Glomerular endothelial cell (primary cell): ENCODE data around the gene NIFK. TPM values are rescaled to one million over a fixed set of nuclear protein-coding genes. Genes with fewer than 3 reads are reported as not detected.
"Not testable (repeated sequence)": the region's sequence is repeated elsewhere in the genome, so short reads cannot be mapped to it uniquely, and the experiment has no call there.

Experiments
- DNase-seq: peaks from one replicate; pipeline ENCODE4 v3.0.0-alpha.2; 2011; ENCODE audit warnings: low read depth, low spot score; ENCODE audit errors: extremely low read depth
- total RNA-seq: library from RNA; depleted of rRNA; stranded (reverse); fragments of >200 nt; gene quantifications from 2 replicates; pipeline ENCODE4 v1.2.3, GENCODE V29; 2015

Gene NIFK
- total RNA-seq, 1 donor from 2014 or later: 48.8 TPM

GRCh38 chr2:121735518-121736074, 1.1 kb downstream of the NIFK start:
- DNase-seq: no peak

DNA sequence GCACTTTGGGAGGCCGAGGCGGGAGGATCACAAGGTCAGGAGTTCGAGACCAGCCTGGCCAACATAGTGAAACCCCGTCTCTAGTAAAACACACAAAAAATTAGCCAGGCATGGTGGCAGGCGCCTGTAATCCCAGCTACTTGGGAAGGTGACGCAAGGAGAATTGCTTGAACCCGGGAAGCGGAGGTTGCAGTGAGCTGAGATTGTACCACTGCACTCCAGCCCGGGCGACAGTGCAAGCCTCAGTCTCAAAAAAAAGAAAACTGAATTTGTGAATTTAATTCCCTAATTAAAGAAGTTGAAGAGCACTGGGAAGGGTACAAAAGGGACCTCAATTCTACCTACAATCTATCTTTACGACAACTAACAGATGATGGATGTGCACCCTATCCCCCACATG, 2.1 kb downstream of the NIFK start:
- not testable (repeated sequence) for DNase-seq

- DNase-seq: no peak
Measured at GRCh38 chr2:121731366-121731765, 5.3 kb downstream of the NIFK start.

DNA sequence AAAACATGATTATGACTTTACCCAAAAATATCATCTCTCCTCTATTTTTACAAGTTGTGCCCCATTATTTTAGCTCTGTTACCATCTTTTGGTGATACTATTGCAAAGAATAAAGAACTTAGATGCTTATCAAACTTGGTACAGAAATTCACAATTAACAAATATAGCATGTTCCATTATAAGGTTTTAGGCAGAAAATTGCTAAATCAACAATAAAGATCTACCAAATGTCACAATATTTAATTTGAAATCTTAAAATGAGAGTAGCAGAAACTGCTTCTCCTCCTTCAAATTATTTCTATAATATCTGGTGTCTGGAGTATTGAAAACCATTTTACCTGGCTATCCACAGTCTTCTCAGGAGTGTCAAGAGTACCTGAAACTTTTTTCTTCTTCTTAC, 8.7 kb downstream of the NIFK start:
- no peak for DNase-seq

GRCh38 chr2:121727332-121727731, 9.3 kb downstream of the NIFK start:
- no peak for DNase-seq

DNA sequence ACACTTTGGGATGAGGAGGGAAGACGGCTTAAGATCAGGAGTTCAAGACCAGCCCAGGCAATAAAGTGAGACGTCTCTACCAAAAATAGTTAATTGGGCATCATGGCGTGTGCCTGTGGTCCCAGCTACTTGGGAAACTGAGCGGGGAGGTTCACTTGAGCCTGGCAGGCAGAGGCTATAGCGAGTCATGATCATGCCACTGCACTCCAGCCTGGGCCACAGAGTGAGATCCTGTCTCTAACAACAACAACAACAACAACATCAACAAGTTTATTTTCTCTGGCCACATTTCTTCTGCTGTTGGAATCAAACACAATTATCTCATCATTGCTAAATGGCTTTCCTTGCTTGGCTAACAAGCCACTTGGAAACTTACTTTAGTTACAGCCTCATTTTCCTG, 13.4 kb downstream of the NIFK start:
- no peak for DNase-seq

- no peak for DNase-seq
Measured at GRCh38 chr2:121722479-121722878, 14.2 kb downstream of the NIFK start.

- DNase-seq: no peak
Measured at GRCh38 chr2:121721926-121722325, 14.7 kb downstream of the NIFK start.

DNA sequence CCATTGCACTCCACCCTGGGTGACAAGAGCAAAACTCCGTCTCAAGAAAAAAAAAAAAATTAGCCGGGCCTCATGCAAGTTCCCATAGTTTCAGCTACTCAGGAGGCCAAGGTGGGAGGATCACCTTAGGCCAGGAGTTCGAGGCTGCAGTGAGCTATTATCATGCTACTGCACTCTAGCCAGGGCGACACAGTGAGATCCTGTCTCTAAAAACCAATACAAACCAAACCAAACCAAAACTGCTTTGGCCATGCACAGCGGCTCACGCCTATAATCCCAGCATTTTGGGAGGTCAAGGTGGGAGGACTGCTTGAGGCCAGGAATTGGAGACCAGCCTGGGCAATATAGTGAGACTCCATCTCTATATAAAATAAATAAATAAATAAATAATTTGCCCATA, 19.1 kb downstream of the NIFK start:
- DNase-seq: no peak

- no peak for DNase-seq
Measured at GRCh38 chr2:121716126-121716525, 20.5 kb downstream of the NIFK start.

DNA sequence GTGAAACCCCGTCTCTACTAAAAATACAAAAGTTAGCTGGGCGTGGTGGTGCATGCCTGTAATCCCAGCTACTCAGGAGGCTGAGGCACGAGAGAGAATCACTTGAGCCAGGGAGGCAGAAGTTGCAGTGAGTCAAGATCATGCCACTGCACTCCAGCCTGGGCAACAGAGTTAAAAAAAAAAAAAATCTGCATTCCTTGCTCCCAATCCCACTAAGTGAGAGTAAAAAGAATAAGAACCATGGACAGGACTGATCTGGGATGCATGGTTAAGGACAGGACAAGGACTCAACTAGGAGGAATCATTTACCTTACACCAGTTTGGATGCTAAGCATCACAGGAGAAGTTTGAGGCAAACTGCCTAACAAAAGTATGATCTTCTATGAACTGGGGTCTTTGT, 25.2 kb downstream of the NIFK start:
- not testable (repeated sequence) for DNase-seq

DNA sequence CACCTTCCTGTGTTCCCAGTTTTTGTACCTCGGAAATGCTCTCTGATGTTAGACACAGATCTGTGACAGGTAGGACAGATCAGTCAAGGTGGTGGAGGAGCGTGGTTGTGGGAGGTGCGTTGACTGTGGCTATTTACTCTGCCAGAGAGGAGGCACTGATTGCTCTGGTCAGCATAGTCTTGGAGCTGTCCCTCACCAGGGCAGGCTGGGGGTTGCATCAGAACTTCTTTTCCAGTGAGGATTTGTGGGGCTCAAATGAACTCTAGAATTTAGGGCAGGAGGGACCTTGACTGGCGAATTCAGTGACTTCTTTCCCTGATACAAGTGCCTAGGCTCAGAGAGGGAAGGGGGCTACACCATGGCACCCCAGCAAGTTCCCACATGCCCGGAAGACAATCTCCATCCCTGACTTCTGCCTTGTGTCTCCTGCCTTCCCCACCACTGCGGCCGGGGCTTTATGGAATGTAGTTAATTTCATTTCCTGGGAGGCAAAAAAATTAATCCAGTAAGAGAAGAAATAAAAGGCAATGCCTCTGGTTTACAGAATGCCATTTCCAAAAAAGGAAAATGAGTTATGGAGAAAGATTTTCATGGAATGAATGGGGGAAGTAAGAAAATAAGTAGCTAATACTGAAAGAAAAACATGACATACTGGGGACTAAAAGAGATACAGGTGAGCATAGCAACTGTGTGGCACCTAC, 26.1 kb downstream of the NIFK start:
- no peak for DNase-seq

GRCh38 chr2:121709776-121710469, 26.8 kb downstream of the NIFK start:
- no peak for DNase-seq

DNA sequence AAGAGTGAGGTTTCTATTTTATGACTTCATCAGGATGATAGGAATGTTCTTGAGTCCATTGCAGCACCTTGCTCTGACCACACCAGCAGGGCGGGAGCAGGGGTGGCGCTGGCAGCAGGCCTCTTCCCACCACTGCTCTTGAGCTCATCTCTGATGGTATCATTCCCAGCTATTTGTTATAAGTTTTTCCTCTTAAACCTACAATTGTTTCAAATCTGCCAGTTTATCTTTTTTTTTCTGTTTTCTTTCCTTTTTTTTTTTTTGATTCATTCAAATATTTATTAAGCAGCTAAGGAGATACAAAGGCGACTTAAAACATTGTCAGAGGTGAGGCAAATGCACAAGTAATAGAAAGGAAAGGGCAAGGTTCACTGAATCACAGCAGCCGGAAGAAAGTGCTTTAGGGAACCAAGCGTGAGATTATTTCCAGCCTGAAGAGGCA, 28.7 kb downstream of the NIFK start:
- DNase-seq: no peak

GRCh38 chr2:121707344-121707919, 29.2 kb downstream of the NIFK start:
- DNase-seq: no peak

DNA sequence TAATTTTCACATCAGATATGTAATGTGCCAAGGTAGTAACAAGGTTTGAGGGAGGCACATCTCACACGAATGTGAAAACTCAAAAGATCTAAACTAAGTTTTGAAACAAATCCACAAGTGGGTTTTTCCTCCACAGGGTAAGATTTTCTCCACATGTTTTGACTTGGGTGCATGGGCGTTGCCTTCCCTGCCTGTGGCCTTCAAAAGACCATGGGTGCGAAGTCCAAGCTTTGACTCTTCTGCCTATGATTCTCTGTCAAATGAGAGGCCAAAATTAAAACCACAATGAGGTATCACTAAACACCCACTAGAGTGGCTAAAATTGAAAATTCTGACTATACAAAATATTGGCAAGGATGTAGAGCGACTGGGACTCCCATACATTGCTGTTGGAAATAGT, 30.7 kb downstream of the NIFK start:
- no peak for DNase-seq

DNA sequence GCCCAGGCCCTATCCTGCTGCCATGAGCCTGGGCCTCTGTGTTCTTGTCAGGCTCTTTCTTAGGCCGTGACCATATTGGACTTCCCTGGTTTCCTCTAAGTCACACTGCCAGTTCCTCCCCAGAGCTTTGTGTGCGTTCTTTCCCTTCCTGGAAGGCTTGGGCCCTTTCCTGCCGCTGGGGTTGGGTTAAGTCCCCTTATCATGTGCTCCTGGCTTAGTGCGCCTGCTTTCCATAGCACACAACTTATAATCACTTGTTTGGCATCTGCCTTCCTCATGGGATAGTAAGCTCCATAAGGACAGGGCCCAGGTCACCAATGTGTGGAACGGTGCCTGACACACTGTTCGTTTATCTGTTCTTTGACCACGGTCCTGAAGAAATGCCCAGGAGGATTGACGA, 31.3 kb downstream of the NIFK start:
- DNase-seq: no peak

DNA sequence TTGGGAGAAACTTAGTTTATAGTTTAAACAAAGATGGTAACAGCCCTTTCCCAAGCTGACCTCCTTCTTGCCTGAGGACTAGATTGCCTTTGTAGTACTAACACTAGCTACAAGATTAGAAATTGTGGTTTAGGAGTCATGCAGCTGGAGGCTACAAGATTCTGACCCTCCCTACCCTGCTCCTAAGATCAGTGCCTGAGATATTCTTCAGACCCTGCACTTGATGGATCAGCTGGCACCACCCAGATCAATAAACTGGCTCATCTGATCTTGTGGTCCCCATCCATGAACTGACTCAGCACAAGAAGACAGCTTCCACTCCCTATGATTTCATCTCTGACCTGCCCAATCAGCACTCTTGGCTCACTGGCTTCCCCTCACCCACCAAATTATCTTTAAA, 34.9 kb downstream of the NIFK start:
- DNase-seq: not testable (repeated sequence)

GRCh38 chr2:121699421-121700333, 37.0 kb downstream of the NIFK start:
- DNase-seq: no peak

- DNase-seq: no peak
Measured at GRCh38 chr2:121698318-121698930, 38.3 kb downstream of the NIFK start.
